ENCODE measurements around the gene GDA.

The GDA gene

DNA sequence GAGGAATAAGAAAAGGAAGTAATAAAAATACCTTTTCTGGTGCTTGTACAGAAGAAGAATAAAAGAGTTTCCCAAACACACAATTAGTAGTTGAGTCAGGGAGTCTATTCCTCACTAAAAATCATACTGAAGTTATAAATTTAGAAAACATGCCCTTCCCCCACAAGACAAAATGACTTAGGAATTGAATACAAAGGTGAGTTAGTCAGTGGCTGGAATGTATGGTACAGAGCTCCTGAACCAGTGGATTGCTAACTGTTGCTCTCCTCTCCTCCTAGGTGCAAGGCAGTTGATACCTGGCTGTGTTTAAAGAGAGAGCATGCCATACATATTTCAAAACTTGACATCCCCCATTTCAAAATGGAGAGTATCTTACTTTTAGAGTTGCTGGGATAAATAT is 1.9 kb downstream of the GDA start:
- DNase-seq = no peak

DNA sequence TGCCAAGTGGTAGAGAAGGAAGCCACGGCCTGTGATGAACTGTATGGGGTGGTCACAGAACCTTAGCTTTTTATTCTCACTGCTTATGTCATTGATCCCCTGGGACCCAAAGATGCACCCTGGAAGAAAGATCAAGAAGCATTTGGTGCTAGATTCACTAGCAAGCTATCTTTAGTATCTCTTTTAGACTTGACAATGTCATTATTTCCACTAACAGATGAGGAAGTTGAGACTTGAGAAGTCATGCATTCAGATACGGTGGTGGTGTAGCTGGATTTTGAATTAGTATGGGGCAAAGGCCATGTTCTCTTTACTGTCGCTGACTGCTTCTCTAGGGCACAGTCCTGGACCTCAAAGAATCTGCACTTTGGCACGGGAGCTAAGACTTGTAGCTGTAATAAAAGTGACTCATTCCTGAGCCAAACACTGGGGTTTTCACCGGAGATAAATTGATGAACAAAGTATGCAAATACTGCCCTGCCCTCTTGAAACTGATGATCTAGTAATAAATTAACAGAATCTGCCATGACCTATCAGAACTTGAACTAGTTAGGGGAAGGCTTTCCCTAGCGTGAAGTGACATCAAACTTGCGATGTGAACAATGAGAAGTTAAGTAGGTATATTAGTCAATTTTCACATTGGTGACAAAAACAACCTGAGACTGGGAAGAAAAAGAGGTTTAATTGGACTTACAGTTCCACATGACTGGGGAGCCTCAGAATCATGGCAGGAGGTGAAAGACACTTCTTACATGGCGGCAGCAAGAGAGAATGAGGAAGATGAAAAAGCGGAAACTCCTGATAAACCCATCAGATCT is 5.4 kb downstream of the GDA start:
- no peak for DNase-seq

DNA sequence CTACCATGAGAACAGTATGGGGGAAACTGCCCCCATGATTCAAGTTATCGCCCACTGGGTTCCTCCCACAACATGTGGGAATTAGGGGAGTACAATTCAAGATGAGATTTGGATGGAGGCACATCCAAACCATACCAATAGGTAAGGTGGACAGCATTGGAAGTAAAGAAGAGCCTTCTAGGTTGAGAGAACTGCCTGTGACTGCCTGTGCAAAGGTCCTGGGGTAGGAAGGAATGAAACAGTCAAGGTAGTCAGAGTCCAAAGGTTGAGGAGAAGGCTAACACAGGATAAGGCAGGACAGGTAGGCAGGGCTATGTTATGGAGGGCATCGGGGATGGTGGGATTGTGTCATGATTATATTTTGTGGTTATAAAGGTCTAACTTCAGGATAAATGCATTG is 6.1 kb downstream of the GDA start:
- DNase-seq = no peak

DNA sequence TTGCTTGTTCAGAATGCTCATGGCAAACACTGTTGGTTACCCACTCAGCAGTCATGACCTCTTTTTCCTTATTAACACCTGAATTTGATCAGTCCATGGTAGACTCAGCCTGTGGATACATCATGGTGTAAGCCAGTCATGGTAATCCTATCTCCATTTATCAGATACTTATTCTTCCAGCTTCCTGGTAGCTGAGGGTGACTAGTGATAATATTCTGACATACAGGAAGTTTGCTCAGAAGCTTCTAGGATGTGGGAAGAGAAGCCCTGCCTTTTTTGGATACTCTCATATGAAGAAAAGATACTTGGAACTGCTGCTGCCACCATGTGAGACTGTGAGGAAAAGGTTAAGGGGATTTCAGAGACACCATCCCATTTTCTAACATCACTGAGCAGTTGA is 7.3 kb downstream of the GDA start:
- DNase-seq = no peak

DNA sequence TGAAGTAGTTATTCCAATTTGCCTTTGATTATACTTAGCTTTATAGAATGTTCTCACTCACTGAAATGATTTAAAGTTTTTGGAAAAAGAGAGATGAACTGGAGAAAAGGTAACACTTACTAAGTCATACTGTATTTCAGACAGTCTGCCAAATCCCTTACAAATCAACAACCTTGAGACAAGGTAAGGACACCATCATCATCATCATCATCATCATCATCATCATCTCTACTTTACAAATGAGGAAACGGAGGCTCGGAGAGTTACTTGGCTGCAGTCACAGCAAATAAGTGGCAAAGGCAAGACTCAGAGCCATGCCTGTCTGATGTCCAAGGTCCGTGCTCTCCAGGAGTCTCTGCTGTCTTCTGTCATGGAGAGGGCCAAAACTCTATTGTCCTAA is 9.4 kb downstream of the GDA start:
- no peak for DNase-seq

DNA sequence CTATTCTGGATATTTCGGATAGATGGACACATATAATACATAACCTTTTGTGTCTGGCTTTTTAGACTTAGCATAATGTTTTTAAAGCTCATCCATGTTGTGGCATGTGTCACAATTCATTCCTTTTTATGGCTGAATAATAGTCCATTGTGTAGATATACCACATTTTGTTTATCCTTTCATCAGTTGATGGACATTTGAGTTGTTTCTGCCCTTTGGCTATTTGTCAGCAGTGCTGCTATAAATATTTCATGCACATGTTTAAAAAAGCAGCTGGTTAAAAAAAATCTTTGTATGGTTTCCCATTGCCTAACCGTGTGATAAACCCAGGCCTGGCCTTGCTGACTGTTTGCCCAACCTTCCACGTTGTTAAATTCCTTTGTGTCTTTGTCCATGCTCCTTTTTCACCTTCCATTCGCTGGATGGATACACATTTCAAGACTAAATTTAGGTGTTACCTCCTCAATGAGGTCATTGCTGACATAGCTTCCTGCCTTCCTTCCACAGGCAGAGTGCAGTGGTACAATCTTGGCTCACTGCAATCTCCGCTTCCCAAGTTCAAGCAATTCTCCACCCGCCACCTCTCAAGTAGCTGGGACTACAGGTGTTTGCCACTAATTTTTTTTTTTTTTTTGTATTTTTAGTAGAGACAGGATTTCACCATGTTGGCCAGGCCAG is 11.3 kb downstream of the GDA start:
- DNase-seq = no peak

DNA sequence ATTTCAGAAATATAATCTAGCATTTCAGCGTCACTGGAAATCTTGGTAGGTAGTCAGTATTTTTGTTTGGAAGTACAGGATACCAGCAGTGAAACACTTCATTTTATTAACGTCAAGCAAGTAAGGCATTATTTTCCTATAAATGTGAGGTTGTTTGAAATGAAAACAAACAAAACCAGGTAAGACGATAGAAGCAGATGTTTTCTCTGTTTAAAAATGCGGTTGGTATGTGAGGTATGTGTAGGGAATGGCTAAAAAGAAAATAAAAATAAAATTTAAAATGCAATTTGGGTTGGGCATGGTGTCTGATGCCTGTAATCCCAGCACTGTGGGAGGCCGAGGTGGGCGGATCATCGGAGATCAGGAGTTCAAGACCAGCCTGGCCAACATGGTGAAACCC is 16.1 kb downstream of the GDA start:
- DNase-seq = no peak

DNA sequence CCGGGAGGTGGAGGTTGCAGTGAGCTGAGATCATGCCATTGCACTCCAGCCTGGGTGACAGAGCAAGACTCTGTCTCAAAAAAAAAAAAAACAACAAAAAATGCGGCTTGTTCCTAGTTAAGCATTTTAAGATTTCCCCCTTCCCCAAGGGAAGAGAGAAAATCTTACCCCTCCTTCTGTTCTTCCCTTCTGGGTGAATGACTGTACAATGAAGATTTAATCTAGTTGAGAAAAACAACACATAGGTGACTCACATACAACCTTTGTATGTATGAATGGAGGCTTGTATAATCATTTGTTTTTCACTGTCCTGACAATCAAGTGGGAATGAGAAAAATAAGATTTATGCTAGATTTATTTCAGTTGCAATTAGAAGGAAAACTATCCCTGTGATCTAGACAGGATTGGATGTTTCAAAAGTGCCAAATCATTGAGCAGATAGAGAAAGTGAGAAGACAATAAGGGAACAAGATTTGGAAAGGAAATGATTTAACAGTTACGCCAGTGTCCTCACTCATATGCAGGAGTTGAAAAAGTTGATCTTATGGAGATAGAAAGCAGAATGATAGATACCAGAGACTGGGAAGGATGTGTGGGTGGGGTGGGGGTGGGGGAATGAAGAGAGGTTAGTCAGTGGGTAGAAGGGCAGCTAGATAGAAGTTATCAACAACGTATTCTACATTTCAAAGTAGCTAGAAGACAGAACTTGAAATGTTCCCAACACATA is 16.7 kb downstream of the GDA start:
- no peak for DNase-seq

DNA sequence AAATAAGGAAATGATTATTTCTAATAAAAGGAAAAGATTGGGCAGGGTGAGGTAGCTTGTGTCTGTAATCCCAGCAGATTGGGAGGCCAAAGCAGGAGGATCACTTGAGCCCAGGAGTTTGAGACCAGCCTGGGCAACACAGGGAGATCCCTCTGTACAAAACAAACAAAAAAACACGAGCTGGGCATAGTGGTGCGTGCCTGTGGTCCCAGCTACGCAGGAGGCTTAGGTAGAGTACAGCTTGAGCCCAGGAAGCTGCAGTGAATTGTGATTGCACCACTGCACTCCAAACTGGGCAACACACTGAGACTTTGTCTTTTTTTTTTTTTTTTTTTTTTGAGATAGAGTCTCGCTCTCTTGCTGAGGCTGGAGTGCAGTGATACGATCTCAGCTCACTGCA is 18.8 kb downstream of the GDA start:
- no peak for DNase-seq

DNA sequence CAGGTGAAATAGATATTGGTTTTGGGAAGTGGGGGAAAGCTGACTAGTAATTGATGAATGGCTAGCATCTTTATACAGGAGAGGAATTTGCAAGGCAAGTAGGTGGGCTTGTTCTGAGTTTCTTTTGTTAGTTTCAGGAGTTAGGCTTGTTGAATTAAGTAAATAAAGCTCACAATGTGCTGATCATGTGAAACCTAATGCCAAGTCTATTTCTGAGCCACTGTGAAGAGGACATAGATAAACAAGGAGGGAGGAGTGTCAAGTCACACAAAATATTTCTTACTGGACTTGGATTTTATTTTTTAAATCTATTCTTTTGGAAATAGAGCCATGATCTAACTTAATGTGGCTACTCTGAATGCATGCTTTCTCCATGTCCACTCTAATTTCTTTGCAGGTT is 19.9 kb downstream of the GDA start:
- DNase-seq = no peak

DNA sequence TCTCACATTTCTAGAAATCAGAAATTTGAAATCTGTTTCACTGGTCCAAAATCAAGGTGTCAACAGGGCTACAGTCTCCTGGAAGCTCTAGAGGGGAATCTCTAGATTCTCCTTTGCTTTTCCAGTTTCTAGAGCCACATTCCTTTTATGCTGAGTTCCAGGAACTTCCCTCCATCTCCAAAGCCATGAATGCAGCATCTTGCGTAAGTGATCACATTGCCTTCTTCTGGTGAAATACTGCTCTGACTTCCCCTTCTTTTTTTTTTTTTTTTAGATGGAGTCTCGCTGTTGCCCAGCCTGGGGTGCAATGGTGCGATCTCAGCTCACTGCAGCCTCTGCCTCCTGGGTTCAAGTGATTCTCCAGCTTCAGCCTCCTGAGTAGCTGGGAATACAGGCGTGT is 23.8 kb downstream of the GDA start:
- DNase-seq = no peak

DNA sequence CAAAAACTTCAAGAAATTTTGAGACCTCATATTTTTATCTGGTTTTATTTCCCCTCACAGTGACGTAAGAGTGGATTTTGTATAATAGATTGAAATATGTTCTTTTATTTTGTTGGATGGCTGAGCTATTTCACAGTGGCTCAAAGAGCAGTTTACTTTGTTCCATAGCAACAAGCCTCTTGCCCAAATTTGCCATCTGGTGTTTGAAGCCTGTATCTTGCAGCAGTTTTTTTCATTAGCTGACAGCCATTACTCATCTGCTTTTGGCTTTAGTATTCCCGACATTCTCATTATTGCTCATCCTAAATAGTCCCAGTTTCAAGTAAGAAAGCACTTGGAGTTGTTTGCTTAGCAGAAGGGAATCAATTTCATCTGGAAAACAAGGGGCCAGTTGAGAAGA is 36.3 kb downstream of the GDA start:
- no peak for DNase-seq

DNA sequence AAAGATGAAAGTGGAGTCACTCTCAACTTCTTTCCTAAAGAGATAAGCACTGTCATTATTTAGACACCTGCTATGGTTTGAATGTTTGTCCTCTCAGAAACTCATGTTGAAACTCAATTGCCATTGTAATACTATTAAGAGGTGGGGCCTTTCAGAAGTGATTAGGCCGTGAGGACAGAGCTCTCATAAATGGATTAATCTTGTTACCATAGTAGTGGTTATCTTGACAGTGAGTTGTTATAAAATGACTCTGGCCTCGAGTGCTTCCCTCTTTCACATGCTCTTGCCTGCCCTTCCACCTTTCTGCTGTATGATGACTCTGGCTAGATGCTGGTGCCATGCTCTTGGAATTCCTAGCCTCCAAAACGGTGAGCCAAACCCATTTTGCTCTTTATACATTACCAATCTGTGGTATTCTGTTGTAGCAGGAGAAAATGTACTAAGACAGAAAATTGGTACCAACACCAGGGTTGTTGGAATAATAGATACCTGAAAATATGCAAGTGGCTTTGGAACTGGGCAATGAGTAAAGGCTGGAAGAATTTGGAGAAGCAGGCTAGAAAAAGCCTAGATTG is 38.0 kb downstream of the GDA start:
- no peak for DNase-seq

DNA sequence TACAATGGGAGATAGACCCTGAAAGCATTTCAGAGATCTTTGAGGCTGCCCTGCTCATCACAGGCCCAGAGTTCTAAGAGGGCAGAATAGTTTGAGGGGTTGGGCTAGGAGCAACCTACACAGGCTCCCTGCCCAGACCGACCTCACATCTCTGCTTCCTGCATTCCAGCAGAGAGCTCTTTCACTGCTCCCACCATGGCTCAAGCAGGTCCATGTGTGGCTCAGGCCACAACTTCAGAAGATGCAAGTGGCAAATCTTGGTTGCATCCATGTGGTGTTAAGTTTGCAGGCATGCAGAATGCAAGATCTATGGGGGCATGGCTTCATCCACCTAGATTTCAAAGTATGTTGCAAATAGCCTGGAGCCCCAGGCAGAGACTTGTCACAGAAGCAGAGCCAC is 39.0 kb downstream of the GDA start:
- DNase-seq = no peak

DNA sequence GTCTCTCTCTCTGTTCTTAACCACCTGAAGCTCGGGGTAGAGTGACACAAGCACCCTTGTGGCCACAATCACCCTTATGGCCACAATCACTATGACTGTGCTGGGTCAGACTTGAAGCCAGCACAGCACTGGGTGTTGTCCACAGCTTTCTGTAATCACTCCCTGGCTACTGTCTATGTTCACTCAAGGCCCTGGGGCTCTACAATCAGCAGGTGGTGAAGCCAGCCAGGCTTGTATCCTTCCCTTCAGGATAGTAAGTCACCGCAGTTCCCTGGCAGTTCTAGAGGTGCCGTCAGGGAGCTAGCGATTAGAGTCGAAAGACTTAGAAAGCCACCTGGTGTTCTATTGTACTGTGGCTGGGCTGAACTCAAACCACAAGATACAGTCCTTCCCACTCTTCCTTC is 44.2 kb downstream of the GDA start:
- no peak for DNase-seq

DNA sequence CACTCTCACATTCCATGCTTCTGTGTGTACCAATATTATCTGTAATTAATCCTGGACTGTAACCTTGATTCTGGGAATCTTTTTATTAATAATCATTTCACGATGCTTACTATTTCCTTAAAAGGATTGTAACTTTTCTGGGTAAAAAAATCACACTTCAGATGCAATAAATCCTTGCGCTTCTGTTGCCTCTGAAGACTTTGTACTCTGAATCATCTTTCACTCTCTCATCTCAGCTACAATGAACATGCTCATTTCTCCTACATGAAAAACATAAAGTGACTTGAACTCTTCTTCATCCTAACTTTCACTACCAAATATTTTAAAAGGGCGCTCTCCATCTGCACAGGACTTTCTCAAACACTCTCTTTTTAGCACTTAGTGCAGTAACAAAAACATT is 50.0 kb downstream of the GDA start:
- no peak for DNase-seq

DNA sequence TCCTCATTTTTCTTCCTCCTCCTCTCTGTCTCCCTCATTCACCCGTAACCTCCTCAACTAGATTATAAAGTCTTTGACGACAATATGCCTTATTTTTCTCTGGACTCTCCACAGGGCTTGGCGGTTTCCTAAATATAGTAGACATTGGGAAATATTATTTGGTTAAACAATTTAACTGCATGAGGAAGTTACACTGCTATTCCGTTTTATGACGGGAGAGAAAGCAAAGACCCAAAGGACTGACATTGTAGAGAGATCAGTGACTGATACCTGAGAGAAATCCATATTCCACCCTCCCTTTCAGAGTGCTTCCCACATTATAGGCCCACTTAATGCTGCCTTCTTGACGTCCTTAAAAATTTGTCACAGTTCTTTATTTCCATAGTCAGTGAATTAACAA is 51.2 kb downstream of the GDA start:
- DNase-seq = no peak

DNA sequence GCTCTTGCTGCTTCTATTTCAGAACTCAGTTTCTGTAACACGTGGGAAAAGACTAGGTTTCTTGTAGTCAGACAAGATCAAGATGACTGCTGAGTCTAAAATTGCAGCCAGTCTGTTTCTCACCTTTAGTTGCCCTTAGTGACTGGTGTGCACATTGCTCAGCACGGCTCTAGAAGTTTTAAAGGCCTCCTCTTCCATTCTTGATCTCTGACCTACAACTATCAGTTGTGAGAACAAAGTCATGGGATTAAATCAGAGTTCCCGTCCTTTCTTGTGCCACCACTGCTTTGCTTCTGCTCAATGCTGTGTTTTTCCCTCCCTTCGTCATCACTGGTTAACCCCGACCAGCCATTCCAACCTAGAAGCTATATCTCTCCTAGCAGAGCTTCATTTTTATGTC is 52.8 kb downstream of the GDA start:
- no peak for DNase-seq

DNA sequence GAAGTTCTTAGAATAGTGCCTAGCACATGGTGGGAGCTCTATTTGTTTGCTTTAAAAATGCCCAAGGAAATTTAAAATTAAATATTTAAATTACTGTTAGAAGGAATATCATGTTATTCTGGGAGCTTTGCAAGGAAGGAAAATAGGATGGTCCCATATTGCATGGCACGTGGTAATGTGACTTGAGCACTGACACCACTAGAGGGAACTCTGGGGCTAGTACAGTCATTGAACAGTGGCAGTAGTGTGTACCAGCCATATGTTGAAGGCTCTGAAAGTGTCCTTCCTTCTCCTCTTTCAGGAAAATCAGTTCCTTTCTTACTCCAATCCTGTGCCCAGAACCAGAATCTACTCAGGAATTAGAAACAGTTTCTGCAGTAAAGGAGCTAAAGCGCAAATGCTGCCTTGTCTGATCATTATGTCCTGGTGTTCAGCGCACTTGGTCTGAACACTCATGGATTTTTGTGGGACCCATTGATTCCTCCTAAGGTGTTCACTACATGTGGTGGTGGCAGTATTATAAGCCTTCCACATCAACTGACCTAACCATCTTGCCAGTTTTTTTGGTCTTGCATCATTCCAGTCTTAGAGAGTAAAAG is 54.1 kb downstream of the GDA start:
- DNase-seq = no peak

DNA sequence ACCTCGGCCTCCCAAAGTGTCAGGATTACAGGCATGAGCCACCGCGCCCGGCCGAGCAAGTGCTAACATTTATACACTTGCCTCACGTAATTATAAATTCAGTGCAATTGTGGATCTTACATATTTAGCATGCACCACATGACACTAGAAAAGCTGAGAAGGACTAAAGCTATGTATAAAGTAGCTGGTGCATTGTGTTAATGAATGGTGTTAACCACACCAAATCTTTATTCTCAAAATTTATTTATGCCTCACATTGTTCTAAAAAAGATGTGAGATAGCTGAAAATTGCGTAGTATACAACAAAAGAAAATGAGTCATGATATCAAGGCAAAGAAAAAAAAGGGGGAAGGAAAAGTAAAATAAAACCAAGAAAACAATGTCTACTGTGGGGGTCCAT is 54.8 kb downstream of the GDA start:
- DNase-seq = no peak

DNA sequence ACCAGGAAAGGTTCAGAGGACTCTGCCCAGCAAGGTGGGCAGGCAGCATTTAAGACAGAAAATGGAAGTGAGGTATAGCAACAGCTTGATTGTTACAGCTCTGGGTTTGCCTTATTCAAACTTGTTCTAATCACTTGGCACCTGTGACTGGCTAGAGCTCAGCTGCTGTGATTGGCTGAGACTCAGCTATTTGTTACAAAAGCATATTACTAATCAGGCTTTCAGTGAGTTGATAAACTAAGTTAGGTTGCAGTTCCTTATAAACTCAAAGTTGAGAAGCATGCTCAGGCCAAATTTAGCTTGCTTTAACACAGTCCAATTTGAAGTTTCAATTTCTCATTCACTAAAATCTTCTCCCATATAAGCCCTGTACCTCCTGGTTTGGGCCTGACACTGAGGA is 56.3 kb downstream of the GDA start:
- DNase-seq = no peak

DNA sequence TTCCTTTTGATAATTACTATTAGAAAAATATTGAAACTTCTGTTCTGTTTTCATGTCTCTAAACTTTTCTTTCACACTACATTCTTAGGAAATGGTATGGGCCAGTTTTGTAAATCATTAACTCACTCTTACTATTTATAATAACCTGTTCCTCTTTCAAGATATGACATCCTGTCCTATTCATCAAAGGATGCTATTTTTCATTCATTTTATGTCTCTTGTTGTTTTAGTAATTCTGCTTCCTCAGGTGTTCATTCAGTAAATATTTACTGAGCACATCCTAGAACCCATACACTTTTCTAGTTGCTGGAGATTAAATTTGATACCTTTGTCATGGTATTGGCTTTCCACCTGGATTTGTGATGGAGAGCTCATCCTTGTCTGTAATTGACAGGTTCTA is 58.0 kb downstream of the GDA start:
- no peak for DNase-seq

DNA sequence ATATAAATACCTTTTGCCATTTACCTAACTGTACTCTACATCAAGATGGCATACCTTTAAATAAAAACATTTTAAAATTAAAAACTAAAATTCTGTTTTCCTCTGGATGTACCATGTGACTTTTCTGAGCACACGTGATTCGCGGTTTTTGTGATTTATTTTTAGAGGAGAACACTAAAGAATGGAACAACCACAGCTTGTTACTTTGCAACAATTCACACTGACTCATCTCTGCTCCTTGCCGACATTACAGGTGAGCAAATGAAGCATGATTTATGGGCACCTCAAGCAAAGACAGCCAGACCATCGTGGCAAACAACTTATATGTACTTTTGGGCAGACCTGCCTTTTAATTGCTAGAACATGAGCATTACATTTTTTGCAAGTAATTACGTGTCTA is 61.3 kb downstream of the GDA start:
- DNase-seq = no peak

Measured in cerebellar nuclear complex (tissue), 1 donor.